COLO668 (cell line): Measurements from ENCODE around the gene MACROD2.

Experiments
- DNase-seq: peaks from one replicate; lab custom pipeline; 2025; ENCODE audit not compliant: unreplicated experiment; lab: John Stamatoyannopoulos, UW

Gene MACROD2

GRCh38 chr20:14888134-14888533 is 892.8 kb downstream of the MACROD2 start:
- no peak for DNase-seq

GRCh38 chr20:14889496-14890255 is 894.4 kb downstream of the MACROD2 start:
- DNase-seq: no peak

- DNase-seq: no peak
Measured at GRCh38 chr20:14890713-14891112, 895.4 kb downstream of the MACROD2 start.

- DNase-seq: no peak
Measured at GRCh38 chr20:14892782-14893181, 897.5 kb downstream of the MACROD2 start.

- DNase-seq: no peak
Measured at GRCh38 chr20:14896569-14896968, 901.3 kb downstream of the MACROD2 start.

- DNase-seq: no peak
Measured at GRCh38 chr20:14897608-14898007, 902.3 kb downstream of the MACROD2 start.

- no peak for DNase-seq
Measured at GRCh38 chr20:14902432-14903089, 907.2 kb downstream of the MACROD2 start.

GRCh38 chr20:14906908-14907434 is 911.7 kb downstream of the MACROD2 start:
- DNase-seq: no peak

GRCh38 chr20:14910126-14910525 is 914.8 kb downstream of the MACROD2 start:
- no peak for DNase-seq

GRCh38 chr20:14913896-14914620 is 918.7 kb downstream of the MACROD2 start:
- DNase-seq: no peak

GRCh38 chr20:14914633-14915032 is 919.3 kb downstream of the MACROD2 start:
- DNase-seq: no peak

- no peak for DNase-seq
Measured at GRCh38 chr20:14915356-14915755, 920.0 kb downstream of the MACROD2 start.

GRCh38 chr20:14916360-14916920 is 921.1 kb downstream of the MACROD2 start:
- DNase-seq: no peak

- DNase-seq: no peak
Measured at GRCh38 chr20:14918281-14918680, 923.0 kb downstream of the MACROD2 start.

- no peak for DNase-seq
Measured at GRCh38 chr20:14918976-14919375, 923.7 kb downstream of the MACROD2 start.

- DNase-seq: peak; percentile 74
Measured at GRCh38 chr20:14919501-14920081, 924.3 kb downstream of the MACROD2 start.

GRCh38 chr20:14921513-14921912 is 926.2 kb downstream of the MACROD2 start:
- DNase-seq: no peak

- no peak for DNase-seq
Measured at GRCh38 chr20:14922503-14923267, 927.4 kb downstream of the MACROD2 start.

- DNase-seq: no peak
Measured at GRCh38 chr20:14924433-14924832, 929.1 kb downstream of the MACROD2 start.

- no peak for DNase-seq
Measured at GRCh38 chr20:14925300-14925699, 930.0 kb downstream of the MACROD2 start.
